A549 (cell line): ENCODE results near the gene MAP3K8. TPM values are rescaled to one million over a fixed set of nuclear protein-coding genes. Genes with fewer than 3 reads are reported as not detected.
A peak's percentile ranks its signal among the peaks of the same experiment; 100 is the strongest.

ENCODE experiments used
- ATAC-seq, 2 experiments: fragments of 200-7000 bp in 1 of 2; fragments of >200 bp in 1 of 2; cut with Nextera tagmentation in 1 of 2; cut with Tn5 transposase in 1 of 2; 3 replicates each; pipeline versions ENCODE4 v1.8.0 to v1.9.1; 2018 to 2020; ENCODE audit warnings: mild to moderate bottlenecking in 1 of 2, moderate library complexity in 1 of 2
- CTCF ChIA-PET: fragments of 300-600 bp; sonication (Branson Sonifier 250); formaldehyde crosslinking; extraction: SDS; loops from one replicate; lab custom pipeline; 2021; ENCODE audit warnings: antibody characterized with exemption, inconsistent platforms; lab: Yijun Ruan, JAX
- POLR2A ChIA-PET: fragments of 350-600 bp; formaldehyde crosslinking; extraction: SDS; loops from one replicate; lab custom pipeline; 2021; ENCODE audit warnings: antibody characterized with exemption, inconsistent platforms; lab: Yijun Ruan, JAX
- DNase-seq, 2 experiments: peaks; one replicate each; pipeline versions ENCODE4 v3.0.0 to v3.0.0-alpha.2; 2011 to 2016; ENCODE audit warnings: low read depth in 1 of 2, low spot score in 1 of 2
- FAIRE-seq: peaks from 2 replicates; lab custom pipeline; 2011; peaks lifted over from hg19 to GRCh38; lab: Jason Lieb, UNC
- H3K27ac ChIP-seq, 2 experiments: fragments of >200 bp; sonication (Bioruptor Twin); formaldehyde crosslinking; 3 replicates each; pipeline ENCODE4 v1.5.1; 2016 to 2017
- H3K4me1 ChIP-seq: fragments of >200 bp; sonication (Bioruptor Twin); formaldehyde crosslinking; 3 replicates; pipeline ENCODE4 v1.6.1; 2016
- H3K4me2 ChIP-seq: fragments of >200 bp; sonication (Bioruptor Twin); formaldehyde crosslinking; 3 replicates; pipeline ENCODE4 v1.6.1; 2016
- H3K4me3 ChIP-seq: fragments of >200 bp; sonication (Bioruptor Twin); formaldehyde crosslinking; 3 replicates; pipeline ENCODE4 v1.5.1; 2016
- H3K9me3 ChIP-seq: fragments of >200 bp; sonication (Bioruptor Twin); formaldehyde crosslinking; 3 replicates; pipeline ENCODE4 v1.6.1; 2016
- CBX2 ChIP-seq: fragments of 200-600 bp; sonication (generic); IDR thresholded peaks from 2 replicates; pipeline ENCODE4 v1.6.1; 2016; ENCODE audit warnings: low read depth, mild to moderate bottlenecking, borderline replicate concordance
- CBX8 ChIP-seq: fragments of 200-600 bp; sonication (generic); IDR thresholded peaks from 2 replicates; pipeline ENCODE4 v1.6.1; 2016
- CEBPB ChIP-seq, 2 experiments: fragments of >200 bp in 1 of 2; sonication (Bioruptor Twin) in 1 of 2; formaldehyde crosslinking in 1 of 2; IDR thresholded peaks; 2 replicates each; pipeline ENCODE4 v1.6.1; 2012 to 2016
- CHD2 ChIP-seq: fragments of 150-350 bp; IDR thresholded peaks from 2 replicates; pipeline ENCODE4 v1.6.1; 2014; ENCODE audit warnings: low read length; ENCODE audit not compliant: partially characterized antibody
- CTCF ChIP-seq: fragments of >200 bp; sonication (Bioruptor Twin); formaldehyde crosslinking; IDR thresholded peaks from 3 replicates; pipeline ENCODE4 v1.5.1; 2016
- EHMT2 ChIP-seq: fragments of 200-600 bp; sonication (generic); IDR thresholded peaks from 2 replicates; pipeline ENCODE4 v1.6.1; 2016; ENCODE audit warnings: antibody characterized with exemption, low read depth, mild to moderate bottlenecking, moderate library complexity
- ELK1 ChIP-seq: fragments of 150-350 bp; IDR thresholded peaks from 2 replicates; pipeline ENCODE4 v1.6.1; 2014; ENCODE audit warnings: low read depth, mild to moderate bottlenecking, low read length
- EP300 ChIP-seq, 2 experiments: fragments of >200 bp; sonication (Bioruptor Twin); formaldehyde crosslinking; IDR thresholded peaks; 2 replicates in 1 of 2; 3 replicates in 1 of 2; pipeline ENCODE4 v1.6.1; 2016 to 2017
- ESRRA ChIP-seq: fragments of 150-350 bp; IDR thresholded peaks from 2 replicates; pipeline ENCODE4 v1.6.1; 2014; ENCODE audit warnings: mild to moderate bottlenecking, low read length, borderline replicate concordance
- GATA3 ChIP-seq: IDR thresholded peaks from 2 replicates; pipeline ENCODE4 v1.6.1; 2012; ENCODE audit warnings: borderline replicate concordance
- HDAC2 ChIP-seq: fragments of 200-600 bp; sonication (generic); IDR thresholded peaks from 2 replicates; pipeline ENCODE4 v1.6.1; 2016
- HOXB5 ChIP-seq: fragments of 250-450 bp; sonication (Bioruptor Pico); IDR thresholded peaks from 2 replicates; pipeline ENCODE4 v1.5.0; 2020; ENCODE audit warnings: mild to moderate bottlenecking, moderate library complexity
- MAFK ChIP-seq: fragments of 450-650 bp; IDR thresholded peaks from 2 replicates; pipeline ENCODE4 v1.6.1; 2014; ENCODE audit not compliant: partially characterized antibody
- MAZ ChIP-seq: fragments of 150-350 bp; IDR thresholded peaks from 2 replicates; pipeline ENCODE4 v1.6.1; 2014; ENCODE audit warnings: antibody characterized with exemption, low read depth, low read length, borderline replicate concordance
- NFE2L2 ChIP-seq: fragments of 150-350 bp; conservative IDR thresholded peaks from 2 replicates; pipeline ENCODE4 v1.6.1; 2014; ENCODE audit warnings: low read length
- NPAS2 ChIP-seq: fragments of 250-450 bp; sonication (Bioruptor Pico); IDR thresholded peaks from 2 replicates; pipeline ENCODE4 v1.8.0; 2022; ENCODE audit warnings: mild to moderate bottlenecking, moderate library complexity, borderline replicate concordance
- NR3C1 ChIP-seq: fragments of >200 bp; sonication (Bioruptor Twin); formaldehyde crosslinking; IDR thresholded peaks from 3 replicates; pipeline ENCODE4 v1.6.1; 2017
- POLR2A ChIP-seq: IDR thresholded peaks from 2 replicates; pipeline ENCODE4 v1.6.1; 2012; ENCODE audit warnings: mild to moderate bottlenecking, low read length
- POLR2AphosphoS2 ChIP-seq: conservative IDR thresholded peaks from 2 replicates; pipeline ENCODE4 v1.6.1; 2012; ENCODE audit warnings: low read length, improper control_type of control experiment, inconsistent platforms
- RAD21 ChIP-seq, 2 experiments: fragments of >200 bp in 1 of 2; sonication (Bioruptor Twin) in 1 of 2; formaldehyde crosslinking in 1 of 2; IDR thresholded peaks in 1 of 2; conservative IDR thresholded peaks in 1 of 2; 2 replicates in 1 of 2; 3 replicates in 1 of 2; pipeline ENCODE4 v1.6.1; 2012 to 2018; ENCODE audit warnings: inconsistent platforms in 1 of 2
- RCOR1 ChIP-seq: fragments of 150-350 bp; IDR thresholded peaks from 2 replicates; pipeline ENCODE4 v1.6.1; 2014; ENCODE audit warnings: antibody characterized with exemption, low read length, low read depth
- SMC3 ChIP-seq: fragments of >200 bp; sonication (Bioruptor Twin); formaldehyde crosslinking; IDR thresholded peaks from 3 replicates; pipeline ENCODE4 v1.6.1; 2018; ENCODE audit warnings: inconsistent platforms
- ZC3H11A ChIP-seq: fragments of 450-650 bp; IDR thresholded peaks from 2 replicates; pipeline ENCODE4 v1.6.1; 2014; ENCODE audit warnings: antibody characterized with exemption, mild to moderate bottlenecking
- ZFP36 ChIP-seq: fragments of 450-650 bp; IDR thresholded peaks from 2 replicates; pipeline ENCODE4 v1.6.1; 2014; ENCODE audit warnings: borderline replicate concordance; ENCODE audit not compliant: partially characterized antibody
- WGBS: methylation state at CpG from one replicate; pipeline ENCODE4 v1.1.6; 2017; ENCODE audit errors: missing lambda C conversion rate; 5-methylcytosine and 5-hydroxymethylcytosine counted together
- polyA plus RNA-seq, 4 experiments: library from polyadenylated mRNA; depleted of rRNA in 3 of 4; stranded (reverse); fragments of >200 nt; fragmentation: RNase III in 1 of 4; extraction: RNeasy Plus Mini Kit Qiagen cat#74134 plus additional on column Dnase treatment in 1 of 4; gene quantifications; 2 replicates in 3 of 4; 3 replicates in 1 of 4; pipeline ENCODE4 v1.2.3, GENCODE V29; 2011 to 2017
- TF ChIP-seq, protein P1 (sequence below): fragments of 450-650 bp; IDR thresholded peaks from 2 replicates; pipeline ENCODE4 v1.6.1; 2014; ENCODE audit warnings: antibody characterized with exemption
- TF ChIP-seq, protein P2 (sequence below): fragments of 200-600 bp; sonication (generic); IDR thresholded peaks from 2 replicates; pipeline ENCODE4 v1.6.1; 2016; ENCODE audit warnings: antibody characterized with exemption, mild to moderate bottlenecking, moderate library complexity
- TF ChIP-seq, protein P3 (sequence below): IDR thresholded peaks from 2 replicates; pipeline ENCODE4 v1.6.1; 2012

The MAP3K8 gene
- polyA plus RNA-seq, 2 of the 4 experiments (the other 2 are of a cell fraction) = 26.4 to 50.8 TPM

DNA sequence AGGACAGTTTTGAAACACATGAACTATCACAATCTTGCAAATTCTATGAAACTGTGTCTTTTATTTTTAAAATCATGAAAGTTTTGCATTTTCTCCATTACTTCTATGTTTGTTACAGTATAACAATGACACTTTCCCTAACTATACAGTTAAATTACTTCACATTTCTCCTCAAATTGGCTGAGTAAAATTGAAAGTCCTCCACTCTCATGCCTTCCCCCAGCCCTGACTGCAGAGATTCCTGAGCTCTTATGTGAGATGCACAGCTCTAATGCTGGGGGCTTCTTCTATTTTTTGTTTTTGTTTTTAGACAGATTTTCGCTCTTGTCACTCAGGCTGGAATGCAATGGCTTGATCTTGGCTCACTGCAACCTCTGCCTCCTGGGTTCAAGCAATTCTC is 22.7 kb upstream of the MAP3K8 start:
- CTCF ChIA-PET = interaction anchor here (0.7 to 5.5 kb wide), 7 partner anchors 9 to 229 kb away, joined by 3 to 56 read pairs (median 3); partner anchors contain the start of gene MAP3K8
- ATAC-seq = no peak
- WGBS = 87% methylated on average over 1 of the region's 1 CpG
- Histone ChIP-seq H3K4me2 (no peak overlapping the region), H3K4me3 (no peak overlapping the region), H3K9me3 (no peaks in the 10 kb centered on the region), H3K4me1 (peaks cover 15% of the 10 kb centered on the region; the same call in 2 of the 3 replicates), H3K27ac (no peak overlapping the region)
- no peak for DNase-seq
- FAIRE-seq = no peak
- TF ChIP-seq, protein P1, sequence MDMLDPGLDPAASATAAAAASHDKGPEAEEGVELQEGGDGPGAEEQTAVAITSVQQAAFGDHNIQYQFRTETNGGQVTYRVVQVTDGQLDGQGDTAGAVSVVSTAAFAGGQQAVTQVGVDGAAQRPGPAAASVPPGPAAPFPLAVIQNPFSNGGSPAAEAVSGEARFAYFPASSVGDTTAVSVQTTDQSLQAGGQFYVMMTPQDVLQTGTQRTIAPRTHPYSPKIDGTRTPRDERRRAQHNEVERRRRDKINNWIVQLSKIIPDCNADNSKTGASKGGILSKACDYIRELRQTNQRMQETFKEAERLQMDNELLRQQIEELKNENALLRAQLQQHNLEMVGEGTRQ = no peak
- TF ChIP-seq NFE2L2 (no peak), NR3C1 (no peak), HOXB5 (CRISPR knock-in tag) (no peak), NPAS2 (CRISPR knock-in tag) (no peak), EP300 (IDR thresholded peaks at IDR 0.05) (no peak), CTCF (no peak), CBX2 (no peak), POLR2AphosphoS2 (no peak), CHD2 (no peak), POLR2A (no peak), MAFK (no peak)
- POLR2A ChIA-PET = interaction anchor here (1.2 kb wide), 1 partner anchor 23 kb away, joined by 4 read pairs; the partner anchor contains the start of gene MAP3K8

- H3K27ac ChIP-seq = no peak overlapping the region
- no peak for TF ChIP-seq POLR2AphosphoS2
- TF ChIP-seq, all 56 proteins: peak for 0
- H3K4me1 ChIP-seq = peaks cover 15% of the 10 kb centered on the region; the same call in 2 of the 3 replicates
- FAIRE-seq (no peak), ATAC-seq (no peak), DNase-seq (no peak)
- no peaks in the 10 kb centered on the region for H3K9me3 ChIP-seq
- POLR2A ChIA-PET = interaction anchor here (2.4 kb wide), 1 partner anchor 21 kb away, joined by 24 read pairs; the partner anchor contains the start of gene MAP3K8
- H3K4me2 ChIP-seq = no peak overlapping the region
- no peak overlapping the region for H3K4me3 ChIP-seq
- CTCF ChIA-PET = interaction anchor here (0.6 to 5.5 kb wide), 15 partner anchors 8 to 179 kb away, joined by 3 to 56 read pairs (median 12); partner anchors contain the start of gene MAP3K8
Measured at GRCh38 chr10:30412901-30413300, 21.1 kb upstream of the MAP3K8 start.

GRCh38 chr10:30413996-30414576 is 19.9 kb upstream of the MAP3K8 start:
- ChIA-PET CTCF (interaction anchor here (0.6 to 5.5 kb wide), 41 partner anchors 9 to 256 kb away, joined by 3 to 56 read pairs (median 4); partner anchors contain the start of gene MAP3K8), POLR2A (interaction anchor here (0.5 to 2.4 kb wide), 4 partner anchors 9 to 23 kb away, joined by 3 to 24 read pairs (median 6); partner anchors contain the start of gene MAP3K8)
- FAIRE-seq (peak; percentile 97), DNase-seq (peak; percentile 80 to 84), ATAC-seq (peak; percentile 80 to 85)
- H3K4me1 ChIP-seq = peaks cover 17% of the 10 kb centered on the region
- no peak overlapping the region for H3K4me2 ChIP-seq
- H3K9me3 ChIP-seq = no peaks in the 10 kb centered on the region
- 35% methylated on average over 3 of the region's 3 CpGs for WGBS
- H3K27ac ChIP-seq = peak overlapping the region; percentile 27 to 63; a peak in 4 of 6 replicates
- H3K4me3 ChIP-seq = no peak overlapping the region
- TF ChIP-seq CBX8 (no peak), MAZ (no peak), GATA3 (no peak), ZFP36 (no peak), ESRRA (no peak), RCOR1 (no peak), SMC3 (peak; percentile 92), ZC3H11A (no peak), RAD21 (conservative IDR thresholded peaks at IDR 0.05 in 1 of 2, IDR thresholded peaks at IDR 0.05 in 1 of 2) (peak; percentile 84), HDAC2 (no peak), EHMT2 (no peak), CEBPB (IDR thresholded peaks at IDR 0.05) (peak; percentile 86 to 95), ELK1 (no peak)
- TF ChIP-seq, protein P2, sequence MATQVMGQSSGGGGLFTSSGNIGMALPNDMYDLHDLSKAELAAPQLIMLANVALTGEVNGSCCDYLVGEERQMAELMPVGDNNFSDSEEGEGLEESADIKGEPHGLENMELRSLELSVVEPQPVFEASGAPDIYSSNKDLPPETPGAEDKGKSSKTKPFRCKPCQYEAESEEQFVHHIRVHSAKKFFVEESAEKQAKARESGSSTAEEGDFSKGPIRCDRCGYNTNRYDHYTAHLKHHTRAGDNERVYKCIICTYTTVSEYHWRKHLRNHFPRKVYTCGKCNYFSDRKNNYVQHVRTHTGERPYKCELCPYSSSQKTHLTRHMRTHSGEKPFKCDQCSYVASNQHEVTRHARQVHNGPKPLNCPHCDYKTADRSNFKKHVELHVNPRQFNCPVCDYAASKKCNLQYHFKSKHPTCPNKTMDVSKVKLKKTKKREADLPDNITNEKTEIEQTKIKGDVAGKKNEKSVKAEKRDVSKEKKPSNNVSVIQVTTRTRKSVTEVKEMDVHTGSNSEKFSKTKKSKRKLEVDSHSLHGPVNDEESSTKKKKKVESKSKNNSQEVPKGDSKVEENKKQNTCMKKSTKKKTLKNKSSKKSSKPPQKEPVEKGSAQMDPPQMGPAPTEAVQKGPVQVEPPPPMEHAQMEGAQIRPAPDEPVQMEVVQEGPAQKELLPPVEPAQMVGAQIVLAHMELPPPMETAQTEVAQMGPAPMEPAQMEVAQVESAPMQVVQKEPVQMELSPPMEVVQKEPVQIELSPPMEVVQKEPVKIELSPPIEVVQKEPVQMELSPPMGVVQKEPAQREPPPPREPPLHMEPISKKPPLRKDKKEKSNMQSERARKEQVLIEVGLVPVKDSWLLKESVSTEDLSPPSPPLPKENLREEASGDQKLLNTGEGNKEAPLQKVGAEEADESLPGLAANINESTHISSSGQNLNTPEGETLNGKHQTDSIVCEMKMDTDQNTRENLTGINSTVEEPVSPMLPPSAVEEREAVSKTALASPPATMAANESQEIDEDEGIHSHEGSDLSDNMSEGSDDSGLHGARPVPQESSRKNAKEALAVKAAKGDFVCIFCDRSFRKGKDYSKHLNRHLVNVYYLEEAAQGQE = no peak
- TF ChIP-seq, protein P3, sequence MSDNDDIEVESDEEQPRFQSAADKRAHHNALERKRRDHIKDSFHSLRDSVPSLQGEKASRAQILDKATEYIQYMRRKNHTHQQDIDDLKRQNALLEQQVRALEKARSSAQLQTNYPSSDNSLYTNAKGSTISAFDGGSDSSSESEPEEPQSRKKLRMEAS = peak; percentile 84
